ENCODE data around the gene PTCH1. TPM values are rescaled to one million over a fixed set of nuclear protein-coding genes. Genes with fewer than 3 reads are reported as not detected.

The PTCH1 gene
- total RNA-seq, 3 donors from 2014 or later = 11.9 to 38.1 (median 32.1) TPM

GRCh38 chr9:95465115-95465514 is 51.7 kb downstream of the PTCH1 start:
- H3K4me1 ChIP-seq (ENCODE audit: low read depth) = peaks cover 11% of the 10 kb centered on the region
- H3K4me3 ChIP-seq = no peak overlapping the region
- intact Hi-C loops (cut with DNase I, micrococcal nuclease) = no loop called here
- no peaks in the 10 kb centered on the region for H3K9me3 ChIP-seq
- DNase-seq (no peak), ATAC-seq (no peak)
- no peak for TF ChIP-seq CTCF (IDR thresholded peaks at IDR 0.05)
- H3K36me3 ChIP-seq (ENCODE audit: low read depth) = no peaks in the 10 kb centered on the region

GRCh38 chr9:95463148-95464060 is 53.4 kb downstream of the PTCH1 start:
- H3K9me3 ChIP-seq = no peaks in the 10 kb centered on the region
- no peaks in the 10 kb centered on the region for H3K36me3 ChIP-seq (ENCODE audit: low read depth)
- DNase-seq = no peak
- ATAC-seq = no peak
- no peak for TF ChIP-seq CTCF (IDR thresholded peaks at IDR 0.05)
- no peak overlapping the region for H3K4me3 ChIP-seq
- H3K4me1 ChIP-seq (ENCODE audit: low read depth) = peaks cover 11% of the 10 kb centered on the region
- intact Hi-C loops (cut with DNase I, micrococcal nuclease) = no loop called here

- intact Hi-C loops (cut with DNase I, micrococcal nuclease) = no loop called here
- Histone ChIP-seq H3K4me1 (ENCODE audit: low read depth) (peaks cover 11% of the 10 kb centered on the region), H3K9me3 (no peaks in the 10 kb centered on the region), H3K36me3 (ENCODE audit: low read depth) (no peaks in the 10 kb centered on the region), H3K4me3 (no peak overlapping the region)
- DNase-seq = peak; percentile 77 to 84 (median 82)
- TF ChIP-seq CTCF (IDR thresholded peaks at IDR 0.05) = no peak
- ATAC-seq = peak; percentile 95
These were observed 54.3 kb downstream of the PTCH1 start for GRCh38 chr9:95462249-95463147.

- Histone ChIP-seq H3K36me3 (ENCODE audit: low read depth) (no peaks in the 10 kb centered on the region), H3K4me1 (ENCODE audit: low read depth) (peaks cover 11% of the 10 kb centered on the region), H3K9me3 (no peaks in the 10 kb centered on the region), H3K4me3 (no peak overlapping the region)
- intact Hi-C loops (cut with DNase I, micrococcal nuclease) = no loop called here
- DNase-seq (no peak), ATAC-seq (no peak)
- no peak for TF ChIP-seq CTCF (IDR thresholded peaks at IDR 0.05)
These were observed 55.1 kb downstream of the PTCH1 start for GRCh38 chr9:95461448-95462248.

DNA sequence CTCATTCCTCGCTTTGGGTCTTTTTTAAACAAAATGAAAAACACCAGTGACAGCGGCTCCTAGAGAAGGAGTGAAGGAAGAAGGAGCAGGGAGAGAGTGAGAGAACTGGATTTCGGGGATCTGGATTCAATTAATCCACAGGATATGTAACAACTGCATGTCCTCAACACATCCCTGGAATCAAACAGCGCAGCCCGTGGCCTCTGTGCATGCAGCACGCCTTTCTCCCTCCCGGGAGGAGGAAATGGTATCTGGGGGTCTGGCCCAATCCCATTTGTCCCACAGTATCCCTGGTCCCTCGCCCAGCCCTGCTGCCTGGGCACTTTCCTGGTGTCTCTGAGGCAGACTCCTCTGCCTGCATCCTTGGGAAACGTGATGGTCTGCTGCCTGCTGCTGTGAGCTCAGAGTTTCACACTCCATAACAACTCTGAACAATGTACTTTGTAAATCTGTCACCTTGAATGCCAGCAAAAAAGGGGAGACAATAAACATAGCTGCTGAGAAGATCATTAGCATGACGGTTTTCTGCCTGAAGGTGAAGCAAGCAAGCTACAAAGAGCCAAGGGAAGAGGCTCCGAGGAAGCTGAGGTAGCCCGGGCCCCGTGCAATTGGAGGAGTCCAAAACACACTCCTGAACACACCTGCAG is 56.1 kb downstream of the PTCH1 start:
- no peak for TF ChIP-seq CTCF (IDR thresholded peaks at IDR 0.05)
- H3K36me3 ChIP-seq (ENCODE audit: low read depth) = no peaks in the 10 kb centered on the region
- no peak for ATAC-seq
- no peak for DNase-seq
- no peak overlapping the region for H3K4me3 ChIP-seq
- no peaks in the 10 kb centered on the region for H3K9me3 ChIP-seq
- intact Hi-C loops (cut with DNase I, micrococcal nuclease) = no loop called here
- H3K4me1 ChIP-seq (ENCODE audit: low read depth) = peaks cover 11% of the 10 kb centered on the region

Data from mucosa of descending colon (tissue), 3 donors.